SW 1271 (cell line): ENCODE data around the gene VEPH1.

Experiments used
- DNase-seq, 2 experiments: peaks; one replicate each; lab custom pipeline; 2025; lab: John Stamatoyannopoulos, UW

The VEPH1 gene

DNA sequence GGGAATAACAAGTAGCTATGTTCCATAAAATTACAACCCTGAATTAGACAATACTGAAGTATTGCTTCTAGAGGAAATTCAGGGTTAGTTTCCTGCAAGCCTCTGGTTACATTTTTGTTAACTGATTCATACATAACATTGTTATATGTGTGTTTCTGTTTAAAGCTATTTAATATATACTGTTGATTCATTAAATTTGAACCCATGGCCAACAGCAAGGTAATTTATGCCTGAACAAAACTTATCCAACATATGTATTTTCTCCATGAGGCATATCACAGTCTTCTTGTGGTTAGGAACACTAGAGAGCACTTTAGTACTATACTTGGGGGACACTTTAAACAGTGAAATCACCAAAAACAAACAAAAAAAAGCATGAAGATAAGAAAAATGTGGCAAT, 114.2 kb downstream of the VEPH1 start:
- DNase-seq: no peak

DNA sequence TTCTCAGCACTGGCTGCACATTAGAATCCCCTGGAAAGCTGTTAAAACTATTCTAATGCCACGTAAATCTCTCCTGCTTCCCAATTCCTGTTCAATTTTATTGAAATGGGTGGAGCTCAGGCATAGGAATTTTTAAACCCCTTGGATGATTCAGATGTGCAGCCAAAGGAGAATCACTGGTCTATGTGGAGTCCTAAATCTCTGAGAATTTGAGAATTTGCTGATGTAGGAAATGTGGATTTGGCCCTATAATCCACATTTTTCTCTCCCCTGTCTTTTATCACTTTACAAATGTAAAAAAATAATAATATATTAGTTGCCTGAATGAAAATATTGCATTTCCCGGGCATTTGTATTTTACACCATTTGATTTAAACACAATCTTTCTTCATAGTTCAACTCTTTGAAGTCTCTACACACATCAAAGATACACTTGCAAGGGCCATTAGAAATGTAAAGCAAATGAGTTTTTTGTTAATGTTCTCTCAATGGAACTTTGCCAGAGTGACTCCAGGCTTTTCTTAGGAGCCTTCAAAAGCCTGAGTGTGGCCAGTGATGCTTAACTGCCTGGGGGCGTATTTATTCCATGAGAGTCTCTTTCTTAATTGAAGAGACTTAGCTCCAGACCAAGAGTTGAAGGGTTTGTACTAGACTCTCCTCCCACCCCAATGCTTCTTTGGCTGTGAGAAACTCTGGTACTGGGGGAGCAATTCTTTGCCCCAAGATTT, 115.3 kb downstream of the VEPH1 start:
- no peak for DNase-seq

DNA sequence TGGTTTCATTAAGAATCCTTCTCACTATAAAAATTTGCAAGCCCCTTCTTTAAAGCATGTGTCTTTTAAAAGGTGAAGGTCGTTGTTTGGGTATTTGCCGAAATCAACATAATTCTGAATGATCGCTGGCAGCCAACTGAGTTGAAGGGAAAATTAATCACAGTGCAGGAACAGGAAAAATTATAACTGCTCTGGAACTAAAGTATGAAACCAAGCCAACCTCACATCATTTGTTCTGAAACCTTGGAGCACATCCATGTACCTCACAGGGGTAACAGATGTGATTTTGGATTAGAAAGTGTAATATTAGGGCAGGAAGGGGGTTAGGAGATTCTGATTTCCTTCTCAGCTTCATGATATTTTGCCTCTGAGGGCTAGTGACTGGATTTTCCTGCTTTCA, 118.7 kb downstream of the VEPH1 start:
- no peak for DNase-seq

DNA sequence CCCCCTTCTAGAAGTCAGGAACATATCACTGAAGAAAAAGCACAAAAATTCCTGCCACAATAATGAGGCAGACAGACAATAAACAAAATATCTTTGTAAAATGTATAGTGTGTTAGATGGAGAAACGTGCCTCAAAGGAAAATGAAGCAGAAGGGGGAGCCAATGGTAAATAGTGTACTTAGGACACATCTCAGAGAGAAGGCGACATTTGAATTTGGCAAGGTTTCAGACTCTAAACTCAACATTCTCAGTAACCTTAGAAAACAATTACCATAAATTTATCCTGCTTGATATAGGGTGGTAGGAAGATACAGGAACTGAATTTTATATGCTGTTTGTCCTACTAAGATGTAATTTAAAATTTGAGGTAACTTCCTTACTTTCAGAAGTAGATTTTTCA, 119.2 kb downstream of the VEPH1 start:
- DNase-seq: no peak

DNA sequence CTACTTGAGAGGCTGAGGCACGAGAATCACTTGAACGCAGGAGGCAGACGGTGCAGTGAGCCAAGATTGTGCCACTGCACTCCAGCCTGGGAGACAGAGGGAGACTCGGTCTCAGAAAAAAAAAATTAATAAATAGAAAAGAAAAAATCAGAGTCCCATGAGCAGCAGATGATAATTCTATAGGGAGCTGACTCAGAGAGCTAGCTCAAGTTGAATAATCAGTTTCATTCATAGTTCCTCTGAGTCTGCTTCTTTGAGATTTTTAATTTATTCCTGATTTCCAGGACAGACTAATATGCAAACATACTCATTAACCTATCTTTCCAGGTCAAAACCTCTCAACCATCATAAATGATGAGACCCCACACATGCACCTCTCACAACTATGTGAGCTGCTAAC, 121.6 kb downstream of the VEPH1 start:
- no peak for DNase-seq

DNA sequence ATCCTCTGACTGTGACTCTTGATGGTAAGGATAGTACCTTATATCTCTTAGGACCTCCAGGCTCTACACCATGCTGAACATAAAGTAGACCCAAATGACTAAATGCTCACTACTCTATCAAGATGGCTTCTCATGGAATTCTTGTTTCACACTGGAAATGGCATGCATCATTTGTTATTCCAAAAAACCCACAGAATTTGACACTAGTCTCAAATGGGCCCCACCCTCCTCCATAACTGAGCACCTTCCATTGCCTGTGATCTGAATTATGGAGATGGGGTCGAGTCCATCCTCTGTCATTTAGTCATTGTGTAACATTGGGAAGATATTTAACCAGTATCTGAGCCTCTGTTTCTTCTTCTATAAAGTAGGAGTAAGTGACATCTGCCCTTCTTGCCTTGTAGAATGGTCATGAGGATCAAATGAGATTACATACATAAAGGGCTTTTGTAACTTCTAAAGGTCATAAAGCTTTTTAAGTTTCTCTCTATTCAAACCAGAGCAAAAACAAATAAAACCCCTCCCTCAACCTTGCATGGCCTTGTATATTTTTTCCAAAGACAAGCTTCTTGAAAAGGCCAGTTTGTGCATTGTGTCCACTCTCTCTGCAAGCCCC, 123.6 kb downstream of the VEPH1 start:
- no peak for DNase-seq

DNA sequence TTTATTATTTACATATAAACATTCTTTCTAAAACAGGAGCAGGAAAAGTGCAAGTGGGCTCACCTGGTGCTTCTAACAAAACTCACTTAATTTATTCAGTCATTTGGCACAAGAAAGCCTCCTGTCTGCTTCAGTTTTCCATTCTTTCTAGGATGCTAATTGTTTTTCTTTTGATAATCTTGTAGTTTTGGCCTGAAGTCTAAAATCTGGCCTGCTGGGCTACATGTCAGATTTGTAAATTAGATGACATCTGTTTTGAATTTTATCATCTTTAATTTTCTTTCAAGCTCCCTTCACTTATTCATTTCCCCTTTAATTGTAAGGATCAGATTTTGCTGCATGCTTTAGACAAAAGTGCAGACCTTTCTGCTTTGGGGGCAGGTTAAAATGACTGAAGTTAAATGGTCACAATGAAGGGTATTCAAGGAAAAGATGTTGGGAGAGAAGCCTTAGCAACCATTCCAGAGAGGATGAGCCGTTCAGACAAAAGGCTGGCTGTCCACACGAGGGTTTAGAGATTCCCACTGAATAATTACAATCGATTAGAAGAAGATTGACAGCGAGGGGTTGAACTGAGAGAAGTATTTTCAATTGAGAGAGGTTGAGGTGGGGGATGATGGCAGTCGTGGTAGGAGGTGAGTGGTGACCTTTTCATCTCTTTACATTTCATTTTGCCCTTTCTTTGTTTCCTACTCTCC, 126.5 kb downstream of the VEPH1 start:
- no peak for DNase-seq

DNA sequence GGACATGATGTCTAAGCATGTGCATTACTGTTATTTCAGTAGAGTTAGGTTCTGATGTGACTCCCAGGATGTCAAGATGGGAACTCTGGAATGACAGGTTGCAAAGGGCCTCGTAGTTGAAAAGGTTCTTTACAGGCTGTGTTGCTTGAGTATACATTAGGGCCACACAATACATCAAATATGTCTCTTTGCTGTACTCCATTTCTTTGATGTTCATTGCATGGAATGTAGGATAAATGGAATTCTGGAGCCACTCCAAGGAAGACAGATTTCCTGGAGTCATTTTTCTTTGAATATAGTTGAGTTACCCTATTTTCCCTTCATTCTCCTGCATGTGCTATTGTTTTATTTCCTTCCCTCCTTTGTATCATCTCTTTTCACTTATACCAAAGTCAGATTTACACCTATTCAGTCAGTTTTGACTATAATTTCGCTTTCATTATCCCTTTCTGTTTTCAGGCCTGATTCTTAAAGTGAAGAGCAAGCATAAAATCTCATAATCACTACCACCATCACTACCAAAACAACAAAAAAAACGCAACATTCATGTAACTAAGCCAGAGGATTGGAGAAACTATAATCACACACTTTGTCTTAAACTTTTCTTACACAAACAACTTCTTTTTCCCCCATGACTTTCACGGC, 127.8 kb downstream of the VEPH1 start:
- no peak for DNase-seq

DNA sequence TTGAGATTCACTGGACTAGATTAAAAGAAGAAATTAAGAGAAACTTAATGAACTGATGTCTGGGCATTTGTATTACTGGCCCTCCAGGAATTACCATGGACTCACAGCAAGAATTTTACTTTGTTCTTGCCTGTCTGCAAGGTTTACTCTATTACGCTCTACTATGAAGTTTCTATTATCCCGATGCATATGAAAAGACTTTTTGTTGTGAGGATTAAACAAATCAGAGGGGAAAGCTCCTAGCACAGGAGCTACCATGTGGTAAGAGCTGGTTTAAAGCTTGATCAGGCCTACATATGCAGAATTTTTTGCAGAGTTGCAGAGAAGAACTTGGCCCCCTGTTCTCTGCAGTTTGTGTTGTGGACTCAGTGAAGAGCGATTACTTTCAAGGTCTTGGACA, 128.3 kb downstream of the VEPH1 start:
- no peak for DNase-seq

DNA sequence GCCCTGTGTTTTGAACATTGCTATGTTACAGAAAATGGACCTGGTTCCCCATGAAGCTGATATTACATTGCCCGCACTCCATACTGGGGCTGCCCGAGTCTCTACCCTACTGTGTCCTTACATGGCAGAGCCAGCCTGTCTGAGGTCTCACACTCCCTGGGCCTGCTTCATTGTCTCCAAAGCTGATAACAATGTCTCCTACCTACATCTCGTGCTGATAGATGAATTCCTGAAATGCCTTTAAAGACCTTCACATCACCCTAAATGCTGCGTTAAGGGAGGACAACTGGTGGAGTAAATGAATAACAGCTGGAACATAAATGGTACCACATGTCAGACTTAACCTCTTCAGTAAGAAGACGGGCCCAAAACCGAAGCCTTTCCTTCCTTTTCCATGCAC, 129.4 kb downstream of the VEPH1 start:
- no peak for DNase-seq

DNA sequence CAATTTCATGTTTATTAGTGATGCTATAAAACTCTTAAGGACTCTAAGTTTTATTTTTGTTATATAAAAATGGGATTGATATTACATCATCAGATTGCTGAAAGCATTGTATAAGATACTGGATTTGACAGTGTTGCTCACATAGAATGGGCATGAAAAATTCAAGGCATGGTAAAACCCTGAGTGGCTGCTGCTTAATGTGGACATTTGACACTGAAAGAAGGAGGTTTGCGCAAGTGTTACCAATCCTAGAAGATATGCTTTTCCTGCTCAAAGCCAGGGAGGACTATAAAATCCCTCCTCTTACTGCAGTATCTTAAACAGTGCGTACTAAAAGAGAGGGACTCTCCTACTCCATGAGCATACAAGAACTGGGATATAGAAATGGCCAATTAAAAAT, 132.3 kb downstream of the VEPH1 start:
- DNase-seq: no peak

DNA sequence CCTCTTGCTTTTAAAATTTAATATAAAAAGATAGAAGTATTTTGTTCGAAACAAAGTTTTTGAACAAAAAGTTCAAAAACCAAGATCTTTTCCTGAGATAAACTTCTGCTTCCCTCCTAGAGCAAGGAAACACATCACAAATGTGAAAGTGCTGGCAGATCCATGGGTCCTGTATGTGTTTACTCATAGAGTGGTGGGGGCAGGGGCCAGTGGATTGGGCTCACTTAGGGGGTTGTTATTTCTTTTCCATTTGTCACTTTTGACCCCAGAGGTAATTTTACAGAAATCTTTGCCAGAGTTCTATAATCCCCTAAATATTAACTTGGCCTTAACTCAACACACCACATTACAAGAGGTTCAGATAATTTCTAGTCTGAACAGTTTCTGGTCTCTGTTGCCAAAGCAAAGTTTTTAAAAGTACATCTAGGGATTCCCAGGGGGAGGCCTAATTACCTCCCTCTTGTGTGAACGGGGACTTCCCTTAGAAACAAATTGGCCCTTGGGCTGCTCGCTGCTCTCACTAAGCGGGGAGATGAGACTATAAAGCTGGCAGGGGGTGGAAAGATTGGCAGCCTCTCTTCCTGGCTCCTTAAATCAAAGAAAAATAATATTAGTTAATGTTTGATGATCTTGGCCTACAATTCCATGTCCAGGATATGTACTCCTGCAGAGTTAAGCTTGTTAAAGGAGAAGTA, 133.3 kb downstream of the VEPH1 start:
- DNase-seq: no peak

DNA sequence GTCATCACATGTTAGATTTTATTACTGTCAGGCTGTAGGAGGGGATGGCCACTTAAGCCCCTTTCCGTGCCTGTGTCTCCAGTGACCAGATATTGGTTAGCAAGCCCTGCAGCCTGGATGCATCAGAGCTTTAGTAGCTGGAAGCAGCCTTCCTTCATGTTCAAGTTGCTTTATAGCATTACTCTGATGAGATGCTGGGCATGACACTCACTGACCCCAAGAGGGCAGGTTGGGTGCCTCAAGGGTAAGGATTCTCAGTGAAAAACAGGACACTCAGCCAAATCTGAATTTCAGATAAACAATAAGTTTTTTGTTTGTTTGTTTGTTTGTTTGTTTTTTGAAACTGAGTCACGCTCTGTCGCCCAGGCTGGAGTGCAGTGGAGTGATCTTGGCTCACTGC, 135.0 kb downstream of the VEPH1 start:
- no peak for DNase-seq

DNA sequence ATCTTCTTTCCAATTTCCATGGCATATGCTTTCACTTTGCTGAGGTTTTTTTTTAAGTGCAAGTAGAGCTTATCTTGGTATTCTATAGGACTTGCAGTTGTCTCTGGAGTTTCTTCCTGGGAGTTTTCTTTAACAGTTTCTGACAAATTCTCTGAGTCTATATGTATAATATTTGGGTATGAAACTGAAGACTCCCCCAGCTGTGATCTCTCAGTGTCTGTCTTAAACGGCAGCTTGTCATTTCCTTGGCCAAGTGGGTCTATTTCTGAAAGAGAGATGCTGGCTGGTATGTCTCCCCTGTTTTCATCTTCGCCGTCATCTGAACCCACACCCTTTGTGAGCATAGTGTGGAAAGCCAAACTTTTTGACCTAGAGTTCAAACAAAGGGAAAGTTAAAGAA, 139.8 kb downstream of the VEPH1 start:
- no peak for DNase-seq

DNA sequence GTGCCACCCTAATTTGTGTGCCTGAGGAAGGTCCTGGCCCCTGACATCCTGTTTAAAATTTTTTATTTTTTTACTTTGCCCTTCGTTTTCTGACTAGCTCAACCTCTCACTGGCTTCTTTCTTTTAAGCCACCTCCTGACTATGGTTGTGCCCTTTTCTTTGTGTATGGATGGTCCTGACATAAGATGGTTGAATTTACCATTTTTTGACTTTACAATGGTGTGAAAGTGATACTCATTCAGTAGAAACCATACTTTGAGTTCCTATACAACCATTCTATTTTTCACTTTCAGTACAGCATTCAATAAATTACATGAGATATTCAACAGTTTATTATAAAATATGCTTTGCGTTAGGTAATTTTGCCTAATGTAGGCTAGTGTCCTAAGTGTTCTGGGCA, 140.9 kb downstream of the VEPH1 start:
- DNase-seq: no peak

DNA sequence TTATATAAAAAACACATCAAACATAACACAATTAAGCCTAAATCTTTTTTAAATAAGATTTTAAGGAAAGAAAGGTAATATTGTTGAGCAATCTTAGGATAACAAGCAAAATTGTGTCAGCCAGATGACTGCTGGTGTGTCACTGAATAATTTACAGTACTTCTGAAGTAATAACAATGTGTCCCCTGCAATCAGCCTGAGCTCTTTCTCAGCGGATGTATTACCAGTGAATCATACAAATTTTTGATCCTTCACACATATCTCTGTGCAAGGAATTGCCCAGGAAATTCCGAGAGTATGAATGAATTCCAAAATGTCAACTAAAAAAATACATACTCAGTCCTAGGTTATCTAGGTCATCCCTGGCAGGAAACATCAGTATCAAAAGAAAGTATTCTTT, 143.2 kb downstream of the VEPH1 start:
- peak; percentile 80 to 98 for DNase-seq

DNA sequence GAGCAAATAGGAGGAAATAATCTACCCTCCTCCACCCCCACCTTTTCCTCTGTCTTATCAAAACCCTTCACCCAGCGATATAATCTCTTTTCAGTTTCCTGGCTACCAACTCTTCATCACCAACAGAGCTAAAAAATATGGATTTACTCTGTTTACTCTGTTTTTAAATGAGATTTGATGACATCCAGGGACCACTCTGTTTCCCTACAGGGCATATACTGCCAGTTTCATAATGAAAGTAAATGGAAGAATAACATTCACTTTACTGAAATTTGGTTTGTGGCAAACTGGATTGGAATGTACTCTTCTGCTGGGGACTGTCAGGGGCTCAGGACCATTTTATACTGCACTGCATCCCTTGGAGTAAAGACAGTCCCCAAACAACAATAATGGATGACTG, 146.7 kb downstream of the VEPH1 start:
- no peak for DNase-seq

DNA sequence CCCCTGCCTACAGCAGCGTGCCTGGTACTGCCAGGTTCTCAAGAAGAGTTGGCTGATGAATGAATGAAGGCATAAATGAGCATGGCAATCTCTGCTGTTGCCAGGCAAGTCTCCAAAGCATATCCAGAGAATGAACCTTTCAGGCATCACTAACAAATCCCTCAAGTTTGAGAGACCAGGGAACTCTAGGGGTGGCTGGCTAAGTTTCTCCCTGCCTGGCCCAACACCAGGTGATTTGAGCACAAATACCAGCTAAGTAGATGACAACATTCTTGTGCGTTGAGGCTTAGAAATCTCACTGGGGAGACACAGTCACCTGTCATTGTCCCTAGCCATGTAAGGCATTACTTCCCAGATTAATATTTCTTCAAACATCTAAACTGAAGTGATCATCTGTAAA, 147.9 kb downstream of the VEPH1 start:
- DNase-seq: no peak

DNA sequence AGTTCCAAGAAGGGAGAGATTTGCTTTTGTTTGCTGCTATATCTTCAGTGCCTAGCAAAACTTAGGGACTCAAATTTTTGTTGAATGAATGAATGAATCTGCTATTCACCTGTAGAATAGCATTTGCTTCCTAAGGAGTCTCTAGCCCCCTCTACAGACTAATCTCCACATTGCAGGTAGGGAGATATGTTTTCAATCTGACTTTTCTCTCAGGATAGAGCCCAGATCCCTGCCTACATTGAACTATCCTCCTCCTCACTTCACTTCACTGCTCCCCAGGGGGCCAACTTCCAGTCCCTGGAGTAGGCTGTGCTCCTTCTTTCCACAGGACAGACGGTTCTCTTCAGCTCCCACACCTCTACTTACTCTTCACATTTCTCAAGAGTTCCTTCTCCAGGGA, 148.5 kb downstream of the VEPH1 start:
- peak in 1 of 2 experiments; percentile 11 for DNase-seq

DNA sequence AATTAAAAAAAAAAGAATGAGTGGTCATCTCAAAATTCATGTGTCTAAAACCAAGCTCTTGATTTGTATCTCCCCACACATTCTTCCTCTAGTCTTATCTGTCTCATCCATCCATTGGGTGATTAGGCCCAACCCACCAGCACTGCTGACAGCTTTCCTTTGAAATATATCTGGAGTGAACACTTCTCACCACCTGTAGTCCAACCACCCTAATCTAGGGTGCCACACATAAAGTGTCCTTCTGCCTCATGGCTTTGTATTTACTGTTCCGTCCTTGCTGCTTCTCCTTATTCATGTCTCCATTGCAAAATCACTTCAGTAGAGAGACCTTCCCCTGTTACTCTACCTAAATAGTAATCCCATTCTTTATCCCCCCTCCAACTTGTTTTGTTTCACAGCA, 149.0 kb downstream of the VEPH1 start:
- DNase-seq: no peak

DNA sequence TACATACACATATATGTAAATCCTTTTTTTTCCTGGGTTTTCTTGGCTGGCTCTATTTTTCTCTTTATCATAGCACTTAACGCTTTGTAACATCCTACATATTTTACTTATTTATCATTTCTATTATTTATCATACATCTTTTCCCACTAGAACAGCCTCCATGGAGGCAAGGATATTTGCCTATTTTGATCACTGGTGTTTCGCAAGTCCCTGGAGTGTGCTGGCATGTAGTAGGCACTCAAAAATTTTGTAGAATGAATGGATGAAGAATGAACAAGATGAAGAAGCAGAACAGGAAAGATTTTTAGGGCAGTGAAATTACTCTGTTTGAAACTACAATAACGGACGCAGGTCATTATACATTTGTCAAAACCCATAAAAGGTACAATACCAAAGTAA, 149.6 kb downstream of the VEPH1 start:
- DNase-seq: no peak

DNA sequence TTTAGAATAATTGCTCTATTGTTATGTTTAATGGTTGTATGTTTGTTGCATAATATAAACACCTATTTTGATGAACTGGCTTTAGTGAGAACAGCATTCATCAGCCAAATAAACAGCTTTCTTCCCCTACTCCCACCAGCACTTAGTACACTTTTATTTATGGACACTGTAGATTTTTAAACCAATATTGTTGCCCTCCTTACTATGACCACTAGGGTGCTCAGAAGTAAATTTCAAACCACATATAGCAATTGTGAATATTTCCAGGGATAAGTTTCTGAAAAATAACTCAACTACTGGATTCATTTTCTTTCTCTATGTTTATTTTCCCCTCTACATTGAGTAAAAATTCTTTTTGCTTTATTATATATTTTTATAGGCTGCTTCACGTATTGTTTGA, 151.2 kb downstream of the VEPH1 start:
- DNase-seq: peak in 1 of 2 experiments; percentile 19
